ENCODE data around the gene CTNNA3. TPM values are rescaled to one million over a fixed set of nuclear protein-coding genes. Genes with fewer than 3 reads are reported as not detected.

CTNNA3 gene
- polyA plus RNA-seq, 1 donor from 2014 or later: 0.14 TPM

DNA sequence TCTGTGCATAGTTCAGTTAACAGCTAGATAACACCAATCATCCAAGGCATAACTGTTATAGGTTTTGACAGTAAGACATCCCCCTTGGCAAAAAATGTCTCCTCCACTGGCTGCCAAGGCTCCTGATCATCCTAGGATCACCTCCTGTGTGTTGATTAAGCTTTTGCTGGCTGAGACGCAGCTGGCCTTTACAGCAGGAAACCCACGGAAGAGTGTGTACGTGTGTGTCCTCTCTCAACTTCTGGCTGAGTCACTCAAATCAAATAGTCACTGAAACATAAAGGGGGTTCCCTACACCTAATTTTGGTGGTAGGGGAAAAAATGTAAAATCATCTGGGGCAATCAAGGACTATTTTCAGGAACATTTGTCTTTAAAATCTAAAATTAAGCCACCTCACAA lies 208.8 kb downstream of the CTNNA3 start:
- TF ChIP-seq TAF1 (IDR thresholded peaks at IDR 0.05; ENCODE audit: low read depth) (no peak), SMC3 (conservative IDR thresholded peaks at IDR 0.05; ENCODE audit: poor library complexity) (no peak), CTCF (IDR thresholded peaks at IDR 0.05; ENCODE audit: poor library complexity, severe bottlenecking) (no peak), RAD21 (conservative IDR thresholded peaks at IDR 0.05) (no peak), POLR2AphosphoS5 (IDR thresholded peaks at IDR 0.05) (no peak), REST (IDR thresholded peaks at IDR 0.05; ENCODE audit: borderline replicate concordance) (no peak), EZH2 (IDR thresholded peaks at IDR 0.05; ENCODE audit: borderline replicate concordance, insufficient read depth, low read length, poor library complexity, severe bottlenecking) (no peak), EP300 (conservative IDR thresholded peaks at IDR 0.05; ENCODE audit: poor library complexity, severe bottlenecking) (no peak), MXI1 (conservative IDR thresholded peaks at IDR 0.05; ENCODE audit: poor library complexity, severe bottlenecking) (no peak)
- Histone ChIP-seq H3K9me3 (ENCODE audit: low read length) (no peaks in the 10 kb centered on the region), H3K79me2 (replicated peaks; ENCODE audit: insufficient read depth, low read length) (no peaks in the 10 kb centered on the region), H4K20me1 (ENCODE audit: insufficient read depth) (no peaks in the 10 kb centered on the region), H3K4me2 (ENCODE audit: low read length) (no peak overlapping the region), H3K9ac (ENCODE audit: low read length) (no peak overlapping the region), H3K27me3 (ENCODE audit: insufficient read depth, low read depth, low read length) (no peaks in the 10 kb centered on the region), H3K9me2 (ENCODE audit: insufficient read depth, low read length) (no peaks in the 10 kb centered on the region), H3K27ac (ENCODE audit: low read length) (no peak overlapping the region), H3K36me3 (ENCODE audit: insufficient read depth, low read length) (no peaks in the 10 kb centered on the region), H3F3A (ENCODE audit: insufficient read depth, low read length, poor library complexity, severe bottlenecking) (no peaks in the 10 kb centered on the region), H3K4me3 (ENCODE audit: low read length) (no peak overlapping the region), H2AFZ (ENCODE audit: low read depth, low read length) (no peak overlapping the region)

DNA sequence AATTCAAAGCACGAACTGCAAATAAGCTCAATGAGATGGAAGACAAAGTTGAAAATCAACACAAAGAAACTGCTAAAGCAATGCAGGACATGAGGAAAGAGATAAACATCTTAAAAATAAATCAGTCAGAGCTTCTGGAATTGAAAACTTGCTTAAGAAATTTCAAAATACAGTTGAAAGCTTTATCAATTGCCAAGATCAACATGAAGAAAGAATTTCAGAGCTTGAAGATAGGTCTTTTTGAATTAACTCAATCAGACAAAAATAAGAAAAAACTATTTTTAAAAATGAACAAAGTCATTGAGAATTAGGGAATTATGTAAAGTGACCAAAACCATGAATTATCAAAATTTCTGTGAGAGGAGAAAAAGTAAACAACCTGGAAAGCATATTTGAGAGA lies 218.1 kb downstream of the CTNNA3 start:
- H2AFZ ChIP-seq (ENCODE audit: low read depth, low read length): no peak overlapping the region
- no peaks in the 10 kb centered on the region for H3K79me2 ChIP-seq (replicated peaks; ENCODE audit: insufficient read depth, low read length)
- H3K27me3 ChIP-seq (ENCODE audit: insufficient read depth, low read depth, low read length): no peaks in the 10 kb centered on the region
- no peak overlapping the region for H3K4me2 ChIP-seq (ENCODE audit: low read length)
- no peaks in the 10 kb centered on the region for H4K20me1 ChIP-seq (ENCODE audit: insufficient read depth)
- no peak overlapping the region for H3K9ac ChIP-seq (ENCODE audit: low read length)
- H3K9me3 ChIP-seq (ENCODE audit: low read length): peaks cover 17% of the 10 kb centered on the region
- no peaks in the 10 kb centered on the region for H3K9me2 ChIP-seq (ENCODE audit: insufficient read depth, low read length)
- H3K27ac ChIP-seq (ENCODE audit: low read length): no peak overlapping the region
- no peak overlapping the region for H3K4me3 ChIP-seq (ENCODE audit: low read length)
- no peaks in the 10 kb centered on the region for H3F3A ChIP-seq (ENCODE audit: insufficient read depth, low read length, poor library complexity, severe bottlenecking)
- no peaks in the 10 kb centered on the region for H3K36me3 ChIP-seq (ENCODE audit: insufficient read depth, low read length)
- TF ChIP-seq RAD21 (conservative IDR thresholded peaks at IDR 0.05): no peak
- no peak for TF ChIP-seq REST (IDR thresholded peaks at IDR 0.05; ENCODE audit: borderline replicate concordance)
- TF ChIP-seq TAF1 (IDR thresholded peaks at IDR 0.05; ENCODE audit: low read depth): no peak
- TF ChIP-seq EP300 (conservative IDR thresholded peaks at IDR 0.05; ENCODE audit: poor library complexity, severe bottlenecking): no peak
